NCI-H446 treated with DMSO at 0.1 percent for 48 hours (cell line): Measurements from ENCODE around the gene EPB41L5.
A peak's percentile ranks its signal among the peaks of the same experiment; 100 is the strongest.
"Not testable (repeated sequence)": the region's sequence is repeated elsewhere in the genome, so short reads cannot be mapped to it uniquely, and the experiment has no call there.

Experiments
- DNase-seq: peaks from one replicate; lab custom pipeline; 2025; lab: John Stamatoyannopoulos, UW

Gene EPB41L5

DNA sequence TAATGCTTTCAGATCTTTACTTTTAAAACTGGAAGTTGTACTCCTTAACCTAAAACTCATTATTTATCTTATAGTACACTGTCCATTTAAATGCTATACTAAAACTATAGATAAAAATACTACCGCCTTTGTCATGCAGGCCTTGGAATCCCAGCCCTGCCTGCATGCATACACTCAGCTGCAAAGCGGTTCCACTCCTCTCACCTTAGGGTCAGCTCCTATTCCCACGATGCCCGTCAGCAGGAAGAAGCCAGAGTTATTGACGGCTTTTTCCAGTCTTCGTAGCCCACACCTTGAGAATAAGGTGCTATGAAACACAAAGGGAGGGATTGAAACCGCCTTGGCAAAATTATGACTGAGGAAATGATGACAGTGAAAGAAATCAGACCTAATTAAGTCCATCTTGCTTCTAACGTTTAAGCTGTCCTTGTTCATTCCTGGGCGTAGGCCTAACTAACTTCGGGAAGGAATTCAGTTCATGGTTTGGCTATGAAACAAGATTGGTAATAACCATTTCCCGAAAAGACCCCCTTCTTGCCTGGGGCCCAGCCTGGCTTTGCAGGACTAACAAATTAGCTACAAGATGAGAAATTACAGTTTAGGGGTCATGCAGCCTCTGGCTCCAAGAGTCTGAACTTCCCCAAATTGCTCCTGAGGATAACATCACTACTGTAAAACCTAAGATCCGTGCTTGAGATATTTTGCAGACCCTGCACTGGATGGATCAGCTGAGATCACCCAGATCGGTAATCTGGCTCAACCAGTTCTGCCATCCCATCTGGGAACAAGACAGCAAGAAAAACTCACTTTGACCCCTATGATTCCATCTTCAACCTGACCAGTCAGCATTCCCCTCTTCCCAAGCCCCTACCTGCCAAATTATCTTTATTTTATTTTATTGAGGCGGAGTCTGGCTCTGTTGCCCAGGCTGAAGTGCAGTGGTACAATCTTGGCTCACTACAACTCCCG lies 17.1 kb downstream of the EPB41L5 start:
- DNase-seq, result no peak

DNA sequence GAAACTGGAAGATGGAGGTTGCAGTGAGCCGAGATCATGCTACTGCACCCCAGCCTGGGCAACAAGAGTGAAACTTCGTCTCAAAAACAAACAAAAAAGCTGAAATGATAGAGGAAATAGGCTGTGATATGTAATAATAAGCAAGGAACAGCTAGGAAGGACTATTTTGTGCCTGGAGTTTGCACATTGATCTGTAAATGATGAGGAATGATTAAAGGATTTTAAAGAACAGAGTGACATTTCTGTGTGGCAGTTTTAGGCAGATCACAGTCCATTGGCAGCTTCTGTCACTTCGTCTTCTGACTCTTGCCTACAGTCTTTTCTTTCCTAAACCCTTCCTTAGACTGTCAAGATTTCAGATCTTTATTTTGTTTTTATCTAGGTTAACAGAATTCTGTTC lies 19.4 kb downstream of the EPB41L5 start:
- DNase-seq, result no peak

DNA sequence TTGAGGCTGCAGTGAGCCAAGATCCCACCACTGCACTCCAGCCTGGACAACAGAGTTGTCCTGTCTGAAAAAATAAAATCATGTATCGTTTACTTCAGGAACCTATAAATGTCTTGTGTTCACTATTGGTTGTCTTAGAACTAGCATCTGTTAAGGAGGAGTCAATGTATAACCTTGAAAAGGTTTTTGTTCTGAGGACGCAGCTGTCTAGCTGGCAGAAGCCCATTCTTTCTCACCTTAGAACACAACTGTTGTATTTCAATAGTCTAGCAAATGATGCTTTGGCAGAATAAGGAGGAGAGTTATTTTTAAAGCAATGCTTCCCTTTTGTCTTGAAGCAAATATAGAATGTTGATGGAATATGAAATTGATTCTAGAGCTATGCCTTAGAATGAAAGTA lies 21.1 kb downstream of the EPB41L5 start:
- DNase-seq, result no peak

DNA sequence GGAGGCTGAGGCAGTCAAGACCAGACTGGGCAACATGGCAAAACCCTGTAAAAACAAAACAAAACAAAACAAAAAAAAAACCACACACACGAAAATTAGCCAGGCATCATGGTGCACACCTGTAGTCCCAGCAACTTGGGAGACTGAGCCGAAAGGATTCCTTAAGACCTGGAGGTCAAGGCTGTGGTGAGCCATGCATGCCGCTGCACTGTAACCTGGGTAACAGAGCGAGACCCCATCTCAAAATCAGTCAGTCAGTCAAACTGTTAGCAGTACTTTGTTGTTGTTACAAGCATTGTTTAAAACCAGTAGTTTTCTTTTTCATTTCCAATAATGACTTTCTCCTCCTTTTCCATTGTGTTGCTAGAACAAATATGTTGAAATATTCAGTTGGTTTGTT lies 21.7 kb downstream of the EPB41L5 start:
- no peak for DNase-seq

DNA sequence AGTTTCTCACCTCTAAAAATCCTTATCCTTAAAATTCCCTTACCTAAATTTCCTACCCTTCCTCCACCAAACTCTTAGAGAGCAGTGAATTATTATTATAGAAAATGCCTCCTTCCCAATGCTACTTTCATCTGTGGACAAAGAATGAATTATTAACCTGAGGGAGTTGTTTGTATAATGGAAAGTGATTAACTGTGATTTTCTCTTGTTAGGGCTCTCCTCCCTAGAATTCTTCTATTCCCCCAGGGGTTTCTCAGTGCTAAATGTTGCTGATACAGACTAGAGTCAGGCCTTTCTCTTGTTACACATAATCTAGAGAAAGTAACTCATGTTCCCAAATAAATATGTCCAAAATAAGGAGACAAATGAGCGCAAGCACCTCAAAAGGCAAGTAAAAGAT lies 23.3 kb downstream of the EPB41L5 start:
- DNase-seq, result no peak

DNA sequence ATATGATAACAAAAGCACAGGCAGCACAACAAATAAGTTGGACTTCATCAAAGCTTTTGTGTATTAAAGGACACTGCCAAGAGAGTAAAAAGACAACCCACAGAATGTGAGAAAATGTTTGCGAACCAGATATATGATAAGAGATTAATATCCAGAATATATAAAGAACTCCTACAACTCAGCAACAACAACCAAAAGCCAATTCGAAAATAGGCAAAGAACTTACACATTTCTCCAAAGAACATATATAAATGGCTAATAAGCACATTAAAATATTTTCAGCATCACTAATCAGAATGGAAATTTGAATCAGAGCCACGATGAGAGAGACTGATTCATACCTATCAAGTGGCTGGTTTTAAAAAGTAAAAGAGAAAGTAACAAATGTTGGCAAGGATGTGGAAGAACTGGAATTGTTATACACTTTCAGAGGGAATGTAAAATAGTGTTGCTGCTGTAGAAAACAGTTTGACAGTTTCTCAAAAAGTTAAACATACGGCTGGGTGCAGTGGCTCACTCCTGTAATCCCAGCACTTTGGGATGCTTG lies 25.2 kb downstream of the EPB41L5 start:
- DNase-seq, result no peak

DNA sequence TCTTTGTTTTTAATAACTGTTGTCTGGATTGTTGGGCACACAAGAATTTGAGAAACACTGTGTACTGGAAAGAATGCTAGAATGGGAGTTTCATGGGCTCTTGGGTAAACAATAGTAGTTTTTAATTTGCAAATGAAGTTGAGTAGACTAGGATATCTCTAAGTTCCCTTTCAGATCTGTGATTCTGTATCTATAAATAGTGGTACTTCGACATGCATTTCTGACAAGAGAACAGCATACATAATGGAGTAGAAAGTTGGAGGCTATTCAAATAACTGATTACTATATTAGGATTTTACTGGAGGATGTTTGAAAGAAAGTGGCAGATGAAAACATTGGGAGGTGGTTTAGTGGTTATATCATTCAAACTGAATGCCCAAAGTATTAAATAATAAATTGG lies 29.5 kb downstream of the EPB41L5 start:
- DNase-seq, result no peak

DNA sequence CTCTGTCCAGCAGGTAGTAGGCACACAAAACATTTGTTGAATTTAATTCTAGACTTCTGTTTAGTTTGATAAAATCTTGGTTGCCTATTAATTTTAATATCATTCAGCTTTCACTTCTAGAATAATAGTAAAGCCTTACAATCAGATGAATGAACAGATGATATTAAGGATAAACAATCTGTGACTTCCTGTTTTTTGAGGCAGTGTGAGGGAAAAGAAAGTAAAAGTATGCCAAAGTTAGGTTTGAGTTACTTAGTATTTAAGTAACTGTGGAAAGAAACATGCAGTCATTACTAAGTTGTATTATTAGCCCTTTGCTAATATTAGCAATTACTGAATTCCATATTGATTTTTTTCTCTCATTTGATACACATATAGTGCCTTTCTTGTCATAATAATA lies 31.5 kb downstream of the EPB41L5 start:
- no peak for DNase-seq

DNA sequence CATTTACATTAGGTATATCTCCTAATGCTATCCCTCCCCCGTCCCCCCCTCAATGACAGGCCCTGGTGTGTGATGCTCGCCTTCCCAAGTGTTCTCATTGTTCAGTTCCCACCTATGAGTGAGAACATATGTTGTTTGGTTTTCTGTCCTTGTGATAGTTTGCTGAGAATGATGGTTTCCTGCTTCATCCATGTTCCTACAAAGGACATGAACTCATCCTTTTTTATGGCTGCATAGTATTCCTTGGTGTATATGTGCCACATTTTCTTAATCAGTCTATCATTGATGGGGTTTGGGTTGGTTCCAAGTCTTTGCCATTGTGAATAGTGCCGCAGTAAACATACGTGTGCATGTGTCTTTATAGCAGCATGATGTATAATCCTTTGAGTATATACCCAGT lies 32.9 kb downstream of the EPB41L5 start:
- DNase-seq, result not testable (repeated sequence)

DNA sequence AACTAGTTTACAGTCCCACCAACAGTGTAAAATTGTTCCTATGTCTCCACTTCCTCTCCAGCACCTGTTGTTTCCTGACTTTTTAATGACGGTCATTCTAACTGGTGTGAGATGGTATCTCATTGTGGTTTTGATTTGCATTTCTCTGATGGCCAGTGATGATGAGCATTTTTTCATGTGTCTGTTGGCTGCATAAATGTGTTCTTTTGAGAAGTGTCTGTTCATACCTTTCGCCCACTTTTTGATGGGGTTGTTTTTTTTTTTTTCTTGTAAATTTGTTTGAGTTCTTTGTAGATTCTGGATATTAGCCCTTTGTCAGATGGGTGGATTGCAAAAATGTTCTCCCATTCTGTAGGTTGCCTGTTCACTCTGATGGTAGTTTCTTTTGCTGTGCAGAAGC lies 33.4 kb downstream of the EPB41L5 start:
- not testable (repeated sequence) for DNase-seq

DNA sequence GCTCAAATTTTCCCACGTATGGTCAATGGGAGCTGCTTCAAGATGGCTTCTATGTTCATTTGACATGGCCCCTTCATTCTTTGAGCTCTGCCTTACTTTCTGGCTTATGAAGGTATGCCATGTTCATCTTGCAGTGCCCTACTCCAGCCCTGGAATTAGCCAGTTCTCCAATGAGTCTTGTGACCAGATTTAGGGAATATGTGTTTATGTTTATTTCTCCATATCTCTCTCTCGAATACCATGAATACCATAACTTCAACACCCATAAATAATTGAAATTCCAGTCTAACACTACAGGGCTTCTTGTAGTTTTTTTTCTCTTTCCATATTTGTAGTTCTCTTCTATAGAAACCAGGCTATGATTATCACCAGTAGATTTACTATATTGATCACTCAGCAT lies 39.7 kb downstream of the EPB41L5 start:
- DNase-seq, result no peak

DNA sequence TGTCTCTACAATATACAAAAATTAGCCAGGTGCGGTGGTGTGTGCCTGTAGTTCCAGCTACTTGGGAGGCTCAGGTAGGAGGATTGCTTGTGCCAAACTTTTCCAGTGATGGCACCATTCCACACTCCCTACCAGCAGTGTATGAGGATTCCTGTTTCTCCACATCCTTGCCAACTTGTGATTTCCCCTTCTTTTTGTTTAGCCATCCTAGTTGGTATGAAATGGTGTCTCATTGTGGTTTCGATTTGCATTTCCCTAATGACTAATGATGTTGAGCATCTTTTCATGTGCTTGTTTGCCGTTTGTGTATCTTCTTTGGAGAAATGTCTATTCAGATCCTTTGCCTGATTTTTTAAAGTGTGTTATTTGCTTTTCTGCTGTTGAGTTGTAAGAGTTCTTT lies 41.0 kb downstream of the EPB41L5 start:
- no peak for DNase-seq

DNA sequence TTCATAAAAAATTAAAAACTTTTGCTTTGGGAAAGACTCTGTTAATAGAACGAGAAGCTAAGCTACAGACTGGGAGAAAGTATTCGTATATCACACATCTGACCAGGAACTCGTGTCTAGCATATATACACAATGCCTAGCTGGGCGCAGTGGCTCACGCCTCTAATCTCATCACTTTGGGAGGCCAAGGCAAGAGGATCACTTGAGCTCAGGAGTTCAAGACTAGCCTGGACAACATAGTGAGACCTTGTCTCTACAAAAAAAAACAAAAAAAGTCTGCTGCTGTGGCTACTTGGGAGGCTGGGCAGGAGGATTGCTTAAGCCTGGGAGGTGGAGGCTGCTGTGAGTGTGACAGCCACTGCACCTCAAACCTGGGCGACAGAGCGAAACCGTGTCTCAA lies 46.6 kb downstream of the EPB41L5 start:
- no peak for DNase-seq

DNA sequence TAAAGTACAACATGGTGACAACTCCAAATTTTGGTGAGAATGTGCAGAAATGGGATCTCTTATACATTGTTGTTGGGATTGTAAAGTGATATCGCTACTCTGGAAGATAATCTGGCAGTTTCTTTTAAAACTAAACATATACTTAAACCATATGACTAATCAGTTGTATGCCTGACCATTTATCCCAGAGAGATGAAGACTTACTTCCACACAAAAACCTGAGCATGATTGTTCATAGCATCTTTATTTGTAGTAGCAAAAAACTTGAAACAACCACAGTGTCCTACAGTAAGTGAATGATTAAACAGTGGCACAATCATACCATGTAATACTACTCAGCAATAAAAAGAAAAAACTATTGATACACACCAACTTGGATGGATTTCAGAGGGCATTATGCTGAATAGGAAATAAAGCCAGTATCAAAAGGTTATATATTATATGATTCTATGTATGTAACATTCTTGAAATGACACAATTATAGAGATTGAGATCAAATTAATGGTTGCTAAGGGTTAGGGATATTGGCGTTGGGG lies 47.3 kb downstream of the EPB41L5 start:
- DNase-seq, result no peak

DNA sequence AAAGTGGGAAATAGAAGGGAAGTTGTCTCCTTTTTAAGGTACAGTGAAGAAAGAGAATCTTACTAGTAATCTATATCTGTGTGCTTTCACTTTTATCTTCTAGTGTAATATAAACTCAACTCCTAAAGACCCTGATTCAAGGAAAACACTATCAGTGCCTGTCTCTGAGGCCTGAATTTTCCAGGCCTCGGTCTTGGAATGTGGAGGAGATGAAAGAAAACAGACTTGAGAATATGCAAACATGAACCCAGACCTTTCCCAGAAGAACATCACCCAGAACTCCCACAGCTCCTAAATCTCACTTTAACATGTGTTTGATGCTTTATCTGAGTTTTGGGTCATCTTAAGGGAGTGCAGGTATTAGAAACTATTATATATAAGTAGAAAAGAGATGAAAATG lies 51.8 kb downstream of the EPB41L5 start:
- DNase-seq, result no peak

DNA sequence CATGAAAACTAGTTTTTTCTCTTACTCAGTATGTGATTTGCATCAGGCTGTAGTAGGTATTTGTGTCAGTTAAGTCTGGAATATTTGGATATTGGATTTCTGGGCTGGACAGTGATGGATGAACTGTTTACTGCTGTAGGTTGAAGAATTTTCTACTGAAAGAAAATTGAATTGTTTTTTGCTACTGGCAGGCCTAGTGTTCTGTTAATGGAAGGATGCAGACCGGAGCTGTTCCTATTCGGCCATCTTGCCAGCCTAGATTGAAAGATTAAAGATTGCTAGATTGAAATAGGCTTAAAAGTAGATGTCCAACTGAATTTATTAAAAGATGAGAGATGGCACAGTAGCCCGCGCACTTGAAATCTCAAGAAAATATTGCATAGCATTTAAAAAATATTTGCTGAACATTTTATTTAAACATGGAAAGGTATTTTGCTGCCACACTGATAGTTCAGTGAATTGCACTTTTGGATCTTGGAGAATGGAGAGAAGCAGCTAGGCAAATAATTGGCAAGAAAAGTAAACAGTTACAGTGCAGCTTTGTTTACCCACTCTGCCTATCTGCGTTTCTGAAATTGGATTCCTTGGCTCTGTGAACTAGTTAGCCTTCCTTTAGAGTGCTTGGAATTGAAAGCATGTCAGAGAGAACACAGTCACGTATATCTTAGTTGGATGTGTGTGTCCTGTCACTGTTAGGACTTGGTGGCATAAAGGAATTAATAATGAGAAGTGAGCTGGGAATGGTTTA lies 54.1 kb downstream of the EPB41L5 start:
- DNase-seq, result peak; percentile 36

DNA sequence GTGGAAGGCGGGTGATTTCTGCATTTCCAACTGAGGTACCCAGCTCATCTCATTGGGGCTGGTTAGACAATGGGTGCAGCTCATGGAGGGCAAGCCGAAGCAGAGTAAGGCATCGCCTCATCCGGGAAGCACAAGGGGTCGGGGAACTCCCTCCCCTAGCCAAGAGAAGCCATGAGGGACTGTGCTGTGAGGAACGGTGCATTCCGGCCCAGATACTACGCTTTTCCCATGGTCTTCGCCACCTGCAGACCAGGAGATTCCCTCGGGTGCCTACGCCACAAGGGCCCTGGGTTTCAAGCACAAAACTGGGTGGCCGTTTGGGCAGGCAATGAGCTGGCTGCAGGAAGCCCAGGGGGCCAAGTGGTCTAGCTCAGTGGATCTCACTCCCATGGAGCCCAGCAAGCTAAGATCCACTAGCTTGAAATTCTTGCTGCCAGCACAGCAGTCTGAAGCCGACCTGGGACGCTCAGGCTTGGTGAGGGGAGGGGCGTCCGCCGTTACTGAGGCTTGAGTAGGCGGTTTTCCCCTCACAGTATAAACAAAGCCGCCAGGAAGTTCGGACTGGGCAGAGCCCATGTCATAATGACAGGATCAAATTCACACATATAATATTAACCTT lies 55.3 kb downstream of the EPB41L5 start:
- DNase-seq, result not testable (repeated sequence)

DNA sequence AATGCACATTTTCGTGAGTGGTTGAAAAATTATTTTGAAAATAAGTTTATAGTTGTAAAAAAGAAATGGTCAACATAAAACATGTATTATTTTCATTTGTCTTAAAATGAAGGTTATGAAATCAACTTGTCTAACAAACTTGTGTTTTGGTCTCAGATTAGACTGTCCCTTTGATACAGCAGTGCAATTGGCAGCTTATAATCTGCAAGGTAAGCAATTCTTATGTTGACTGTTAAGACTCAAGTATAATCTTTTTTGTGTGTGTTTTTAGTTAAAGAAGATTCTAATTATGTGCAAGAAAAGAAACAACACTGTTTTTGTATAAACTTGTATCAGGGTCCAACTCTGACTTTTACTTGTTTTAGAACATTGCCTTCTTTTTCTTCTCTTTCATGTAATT lies 62.7 kb downstream of the EPB41L5 start:
- no peak for DNase-seq

DNA sequence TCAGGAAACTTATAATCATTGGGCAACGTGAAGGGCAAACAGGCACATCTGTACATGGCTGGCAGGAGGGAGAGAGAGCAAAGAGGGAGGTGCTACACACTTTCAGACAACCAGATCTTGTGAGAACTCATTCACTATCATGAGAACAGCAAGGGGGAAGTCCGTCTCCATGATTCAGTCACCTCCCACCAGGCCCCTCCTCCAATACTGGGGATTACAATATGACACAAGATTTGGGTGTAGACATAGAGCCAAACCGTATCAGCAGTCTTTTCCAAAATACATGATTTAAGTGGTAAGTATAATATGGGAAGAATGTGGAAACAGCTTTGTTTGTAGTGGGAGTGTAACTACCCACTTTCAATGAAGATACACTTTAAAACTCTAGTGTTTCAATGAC lies 65.0 kb downstream of the EPB41L5 start:
- DNase-seq, result no peak

DNA sequence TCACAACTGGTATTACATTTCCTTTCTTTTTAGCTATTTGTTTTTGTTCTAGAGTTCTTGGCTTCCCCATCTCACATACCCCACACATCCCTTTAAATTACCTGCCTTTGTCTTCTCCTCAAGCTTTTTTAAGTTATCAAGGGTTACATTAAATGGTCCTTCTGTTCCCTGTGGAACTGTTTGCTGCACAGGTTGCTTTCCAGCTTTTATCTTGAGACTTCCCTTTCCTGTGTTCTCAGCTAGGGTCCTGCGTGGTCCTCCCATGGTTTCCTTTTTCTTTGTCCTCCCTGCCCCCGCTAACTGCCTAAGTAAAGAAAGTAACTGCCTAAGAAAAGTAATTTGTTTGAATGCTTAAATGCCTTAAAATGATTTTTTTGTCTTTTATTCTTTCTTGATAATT lies 66.8 kb downstream of the EPB41L5 start:
- DNase-seq, result no peak

DNA sequence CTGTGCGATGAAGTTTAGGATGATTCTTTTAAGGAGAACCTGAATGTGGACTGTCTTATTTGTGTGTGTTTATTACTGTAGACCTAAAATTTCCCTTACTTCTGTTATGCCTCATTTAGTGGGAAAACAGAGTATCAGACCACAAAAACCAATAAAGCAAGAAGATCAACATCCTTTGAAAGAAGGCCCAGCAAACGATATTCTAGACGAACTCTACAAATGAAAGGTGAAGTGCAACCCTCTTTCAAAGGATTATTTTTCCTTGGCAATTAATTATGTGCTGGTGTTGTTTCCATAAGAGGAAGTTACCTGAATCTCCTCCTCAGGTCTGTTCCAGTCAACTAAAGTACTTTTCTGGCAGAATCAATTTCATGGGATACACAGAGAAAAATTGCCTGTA lies 78.6 kb downstream of the EPB41L5 start:
- no peak for DNase-seq

DNA sequence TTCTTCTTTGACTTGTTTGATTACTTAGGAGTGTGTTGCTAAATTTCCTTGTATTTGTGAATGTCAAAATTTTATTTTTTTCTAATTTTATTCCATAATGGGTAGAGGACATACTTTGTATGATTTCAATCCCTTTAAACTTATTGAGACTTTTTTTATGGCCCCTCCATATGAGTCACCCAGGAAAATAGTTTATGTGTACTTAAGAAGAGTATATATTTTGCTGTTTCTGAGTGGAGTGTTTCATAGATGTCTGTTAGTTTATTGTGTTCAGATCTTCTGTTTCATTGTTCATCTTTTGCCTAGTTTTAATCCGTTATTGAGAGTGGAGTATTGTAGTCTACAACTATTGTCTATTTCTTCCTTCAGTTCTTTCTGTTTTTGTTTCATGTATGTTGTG lies 81.9 kb downstream of the EPB41L5 start:
- no peak for DNase-seq
